HG03103 (cell line): ENCODE data around the gene TM9SF3.

Experiments
- ATAC-seq: cut with Tn5 transposase; IDR thresholded peaks from one replicate; pipeline ENCODE4 v1.9.1; 2021; ENCODE audit warnings: low read depth; ENCODE audit not compliant: unreplicated experiment

TM9SF3 gene

GRCh38 chr10:96586419-96587263 is at the start of gene TM9SF3:
Gene TM9SF3, minus strand, starts transcription at chr10:96587012. Its CDS starts 177 bp downstream, at chr10:96586835.
- peak; percentile 77 for ATAC-seq

DNA sequence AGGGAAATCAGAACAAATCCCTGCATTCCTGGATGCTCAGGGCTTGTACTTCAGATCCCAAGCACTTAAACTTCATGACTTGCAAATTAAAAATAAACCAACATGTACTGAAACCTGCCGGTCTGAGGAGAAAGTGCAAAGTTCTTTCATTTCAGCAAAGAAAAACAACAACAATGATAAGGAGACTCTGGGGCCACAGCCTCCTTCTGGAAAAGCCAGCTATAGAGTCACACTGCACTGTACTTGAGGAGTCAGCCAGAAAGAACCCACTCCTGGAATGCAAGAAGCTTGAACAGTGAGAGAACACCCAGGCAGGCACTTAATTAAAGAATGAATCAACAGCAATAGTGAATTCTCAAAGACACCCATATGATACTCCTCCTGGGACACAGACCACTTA is 49.7 kb upstream of the TM9SF3 start:
- no peak for ATAC-seq

DNA sequence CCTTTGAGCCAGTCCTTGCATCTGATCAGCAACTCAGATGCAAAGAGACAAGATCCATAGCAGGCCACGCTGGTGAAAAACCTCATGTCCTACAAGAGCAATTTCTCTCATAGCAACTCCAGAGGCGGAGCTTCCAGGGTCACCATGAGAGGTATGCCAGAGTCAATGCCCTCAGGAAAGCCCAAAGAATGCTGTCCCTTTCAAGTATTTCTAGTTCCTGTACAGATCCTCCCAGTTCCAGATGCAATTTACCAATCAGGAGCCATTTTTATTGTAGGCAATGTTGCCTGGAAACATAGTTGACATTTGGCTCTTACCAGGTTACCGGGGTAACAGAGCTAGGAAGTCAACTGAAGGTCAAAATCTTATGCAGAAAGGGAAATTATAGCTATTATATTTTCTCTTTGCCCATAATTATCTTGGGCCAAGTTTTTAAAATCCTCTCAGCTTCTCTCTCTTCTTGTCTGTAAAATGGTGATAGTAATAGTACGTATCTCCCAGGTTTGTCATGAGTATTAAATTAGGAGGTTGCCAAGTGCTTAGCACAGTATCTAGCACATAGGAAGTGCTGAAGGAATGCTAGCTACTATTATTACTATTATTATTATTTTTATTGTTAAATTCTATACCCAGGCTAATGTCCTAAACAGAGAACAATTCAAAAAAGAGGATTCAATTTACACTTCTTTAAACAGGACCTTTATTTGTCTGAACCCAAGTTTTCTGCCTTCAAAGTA is 46.3 kb upstream of the TM9SF3 start:
- no peak for ATAC-seq

DNA sequence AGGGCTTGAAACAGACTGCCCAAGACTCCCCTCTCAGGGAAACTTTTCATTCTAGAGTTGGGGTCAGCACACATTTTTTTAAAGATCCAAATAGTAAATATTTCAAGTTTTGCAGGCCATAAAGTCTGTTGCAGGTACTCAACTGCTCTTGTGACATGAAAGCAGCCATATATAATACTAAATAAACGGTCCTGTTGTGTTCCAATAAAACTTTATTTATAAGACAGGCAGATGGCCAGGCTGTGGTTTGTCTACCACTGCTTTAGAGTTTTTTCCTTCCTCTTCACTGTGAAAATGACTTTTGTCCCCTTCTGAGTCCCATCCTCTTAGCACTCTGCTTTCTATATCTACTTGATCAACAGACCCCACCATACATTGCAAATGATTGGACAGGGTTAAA is 40.5 kb upstream of the TM9SF3 start:
- no peak for ATAC-seq

- ATAC-seq: no peak
Measured at GRCh38 chr10:96626795-96627194, 40.0 kb upstream of the TM9SF3 start.

- ATAC-seq: no peak
Measured at GRCh38 chr10:96625173-96625572, 38.4 kb upstream of the TM9SF3 start.

DNA sequence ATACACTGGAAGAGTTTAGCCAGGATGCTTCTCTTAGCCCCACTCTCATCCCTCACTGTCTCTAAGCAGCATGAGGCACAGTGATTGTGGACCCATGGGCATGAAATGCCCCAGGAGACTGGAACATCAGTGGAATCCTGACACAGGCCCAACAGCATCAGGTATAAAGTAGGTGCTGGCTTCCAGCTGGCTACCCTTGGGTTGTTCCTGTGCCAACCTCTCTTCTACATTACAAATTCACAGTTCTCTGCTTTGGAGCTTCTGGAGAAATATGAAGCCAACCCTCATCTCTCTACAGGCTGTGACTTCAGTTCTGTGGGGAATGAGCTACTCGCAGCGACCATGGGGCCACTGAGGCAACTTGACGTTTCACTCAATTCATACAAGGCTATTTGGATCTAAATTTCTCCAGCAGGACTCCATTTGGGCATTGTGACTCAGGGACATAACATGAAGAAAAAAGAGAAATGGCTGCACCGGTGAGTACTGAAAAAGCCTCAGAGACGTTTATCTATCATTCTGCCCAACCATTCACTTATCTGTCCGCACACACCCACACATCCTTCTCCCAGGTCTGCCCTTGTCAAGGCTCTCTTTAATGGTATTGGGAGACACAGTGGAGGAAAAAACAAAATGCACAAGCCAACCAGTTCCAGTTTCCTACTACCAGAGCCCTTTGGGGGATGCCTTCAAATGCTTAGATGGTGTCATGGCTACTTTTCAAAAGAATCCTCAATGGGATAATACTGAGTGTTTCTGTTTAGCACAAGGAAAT is 35.4 kb upstream of the TM9SF3 start:
- ATAC-seq: no peak

GRCh38 chr10:96619796-96620773 is 33.3 kb upstream of the TM9SF3 start:
- no peak for ATAC-seq

DNA sequence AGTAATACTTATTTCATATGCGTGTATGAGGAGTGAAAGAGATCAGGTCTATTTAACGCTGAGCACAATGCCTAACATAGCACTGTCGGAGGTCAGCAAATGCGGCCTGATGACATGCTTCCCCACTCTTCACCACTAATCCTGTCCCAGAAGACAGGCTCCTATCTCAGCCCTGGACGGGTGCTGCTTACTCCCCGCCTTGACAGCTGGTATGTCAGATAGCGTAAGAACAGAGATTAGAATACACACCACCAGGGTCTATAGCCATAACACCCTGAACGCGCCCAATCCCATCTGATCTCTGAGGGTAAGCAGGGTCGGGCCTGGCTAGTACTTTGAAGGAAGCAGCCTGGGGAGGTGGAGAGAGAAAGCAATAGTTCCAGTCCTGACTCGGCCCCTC is 32.3 kb upstream of the TM9SF3 start:
- ATAC-seq: no peak

DNA sequence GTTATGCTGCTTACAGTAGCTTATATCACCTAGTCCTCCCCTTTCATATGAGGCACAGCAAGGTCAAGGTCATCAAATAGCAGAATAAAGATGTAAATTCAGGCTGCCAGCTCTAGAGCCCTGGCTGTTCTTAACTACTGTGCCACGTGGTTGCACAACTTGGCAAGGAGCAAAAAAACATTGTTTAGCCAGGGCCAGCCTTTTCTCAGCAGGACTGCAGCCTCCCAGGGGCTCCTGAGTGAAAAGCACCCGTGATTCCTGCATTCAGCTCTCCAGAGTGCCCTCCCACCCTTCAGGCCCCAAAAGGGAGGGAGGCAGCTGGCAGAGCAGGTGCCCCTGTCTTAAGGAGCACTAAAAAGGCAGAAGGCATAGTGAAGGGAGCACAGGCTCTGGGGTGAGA is 31.8 kb upstream of the TM9SF3 start:
- ATAC-seq: no peak

GRCh38 chr10:96616961-96617360 is 30.1 kb upstream of the TM9SF3 start:
- no peak for ATAC-seq

- no peak for ATAC-seq
Measured at GRCh38 chr10:96614515-96614914, 27.7 kb upstream of the TM9SF3 start.

GRCh38 chr10:96613576-96613975 is 26.8 kb upstream of the TM9SF3 start:
- no peak for ATAC-seq

DNA sequence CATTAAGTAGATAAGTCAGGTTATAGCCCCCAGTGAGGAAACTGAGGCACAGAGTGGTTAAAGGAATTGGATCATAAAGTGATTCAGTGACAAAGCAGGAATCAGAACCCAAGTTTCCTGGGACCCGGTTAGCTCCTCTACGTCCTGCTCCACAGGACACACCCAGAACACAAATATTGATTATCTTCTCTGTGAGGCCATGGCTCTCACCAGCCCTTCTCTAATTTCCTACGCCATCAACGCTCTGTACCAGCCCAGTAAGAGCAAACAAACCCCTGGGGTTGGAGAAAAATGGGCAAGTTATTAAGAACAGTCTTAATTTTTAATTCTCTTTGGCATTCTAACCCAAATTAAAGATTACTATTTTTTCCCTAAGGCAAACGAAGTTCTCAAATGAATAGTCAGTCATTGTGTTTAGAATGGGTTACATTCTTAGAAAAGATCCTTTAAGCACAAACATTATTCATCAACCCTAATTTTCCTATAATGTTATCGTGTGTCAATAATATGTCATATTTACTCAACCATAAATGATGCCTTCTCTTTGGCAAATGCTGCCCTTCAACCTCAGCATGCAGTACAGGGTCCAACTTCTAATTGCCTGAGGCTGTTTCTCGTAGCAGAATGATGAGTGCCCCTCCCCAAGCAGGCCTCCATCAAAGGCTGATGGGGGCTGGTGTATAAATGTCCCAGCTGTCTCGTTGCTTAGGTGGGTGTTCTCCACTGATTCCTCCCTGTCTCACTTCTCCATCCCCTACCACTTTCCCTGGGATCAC is 25.4 kb upstream of the TM9SF3 start:
- ATAC-seq: no peak

DNA sequence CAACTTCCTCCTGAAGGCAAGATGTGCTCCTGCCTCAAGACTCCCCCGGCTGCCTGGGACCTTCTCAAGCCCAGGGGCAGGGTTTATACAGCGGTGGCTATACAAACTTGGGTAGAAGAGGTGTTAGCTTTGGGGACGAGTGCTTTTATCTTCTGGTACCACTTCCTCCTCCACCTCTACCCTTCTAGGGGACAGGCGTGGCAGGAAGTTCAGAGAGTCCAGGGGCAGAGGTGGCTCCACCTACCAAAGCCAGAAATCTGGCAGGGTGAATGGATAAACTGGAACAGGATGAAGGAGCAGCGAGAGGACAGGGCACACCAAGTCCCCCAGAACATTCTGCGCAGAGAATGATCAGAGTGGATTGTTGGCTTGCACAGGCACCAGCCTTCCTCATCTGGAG is 24.0 kb upstream of the TM9SF3 start:
- no peak for ATAC-seq

- ATAC-seq: no peak
Measured at GRCh38 chr10:96609510-96609909, 22.7 kb upstream of the TM9SF3 start.

DNA sequence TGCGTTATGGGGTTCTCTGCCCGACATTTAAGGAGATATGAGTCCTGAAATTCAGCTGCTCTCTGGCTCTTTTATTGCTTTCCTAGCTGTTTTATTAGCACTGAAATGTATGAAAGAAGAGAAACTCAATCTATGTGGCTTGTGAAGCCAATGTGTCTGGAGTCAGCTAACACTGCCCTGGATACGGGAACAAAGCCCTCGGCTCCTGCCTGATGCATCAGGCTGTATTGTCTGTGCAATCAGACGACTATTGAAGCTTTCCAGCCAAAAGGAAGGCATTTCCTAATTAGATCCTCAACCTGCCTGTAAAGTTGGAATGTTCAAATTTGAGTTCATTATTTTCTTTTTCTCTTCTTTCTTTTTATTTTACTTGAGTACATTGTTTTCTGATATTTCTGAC is 22.0 kb upstream of the TM9SF3 start:
- no peak for ATAC-seq

- no peak for ATAC-seq
Measured at GRCh38 chr10:96608262-96608661, 21.4 kb upstream of the TM9SF3 start.

DNA sequence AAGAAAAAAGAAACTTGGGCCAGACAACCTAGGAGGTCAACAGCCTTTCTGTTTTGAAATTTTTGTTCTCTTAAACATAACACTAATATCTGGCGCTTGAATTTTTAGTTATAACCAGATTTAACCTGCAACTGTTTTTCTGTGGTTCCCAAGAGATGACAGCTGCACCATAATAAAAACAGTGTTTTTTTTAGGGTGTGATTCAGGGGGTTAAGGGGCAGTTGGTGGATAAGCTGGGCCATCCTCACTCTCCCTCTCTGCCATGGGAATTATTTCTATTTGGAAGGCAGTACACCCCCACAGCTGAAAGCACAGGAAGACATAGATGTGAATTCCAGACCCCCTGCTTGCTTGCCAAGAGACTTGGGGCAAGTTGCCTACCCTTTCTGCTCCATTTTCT is 20.1 kb upstream of the TM9SF3 start:
- no peak for ATAC-seq
